Non-pigmented ciliary epithelial cell (primary cell): ENCODE data around the gene DDX24.

ENCODE experiments used
- DNase-seq: peaks from one replicate; pipeline ENCODE4 v3.0.0-alpha.2; 2010; ENCODE audit warnings: low read depth

DDX24 gene

GRCh38 chr14:94048691-94049624, 32.0 kb downstream of the DDX24 start:
- no peak for DNase-seq

- no peak for DNase-seq
These were observed 33.4 kb downstream of the DDX24 start for GRCh38 chr14:94047581-94047980.

GRCh38 chr14:94046696-94047250, 34.2 kb downstream of the DDX24 start:
- DNase-seq = no peak

- DNase-seq = no peak
These were observed 35.2 kb downstream of the DDX24 start for GRCh38 chr14:94045563-94046345.

- no peak for DNase-seq
These were observed 35.9 kb downstream of the DDX24 start for GRCh38 chr14:94045101-94045500.

- DNase-seq = no peak
These were observed 36.4 kb downstream of the DDX24 start for GRCh38 chr14:94044476-94045091.

GRCh38 chr14:94043756-94044475, 37.1 kb downstream of the DDX24 start:
- DNase-seq = no peak

- no peak for DNase-seq
These were observed 37.8 kb downstream of the DDX24 start for GRCh38 chr14:94043111-94043755.

- no peak for DNase-seq
These were observed 38.4 kb downstream of the DDX24 start for GRCh38 chr14:94042433-94043091.

GRCh38 chr14:94041551-94042346, 39.3 kb downstream of the DDX24 start:
- no peak for DNase-seq

GRCh38 chr14:94040796-94041195, 40.2 kb downstream of the DDX24 start:
- no peak for DNase-seq

GRCh38 chr14:94040247-94040646, 40.8 kb downstream of the DDX24 start:
- no peak for DNase-seq

GRCh38 chr14:94038921-94039629, 41.9 kb downstream of the DDX24 start:
- DNase-seq = no peak

- no peak for DNase-seq
These were observed 42.5 kb downstream of the DDX24 start for GRCh38 chr14:94038510-94038909.

- no peak for DNase-seq
These were observed 43.0 kb downstream of the DDX24 start for GRCh38 chr14:94037954-94038353.

GRCh38 chr14:94036313-94037167, 44.5 kb downstream of the DDX24 start:
- DNase-seq = no peak

GRCh38 chr14:94034886-94035285, 46.1 kb downstream of the DDX24 start:
- DNase-seq = no peak

- no peak for DNase-seq
These were observed 49.1 kb downstream of the DDX24 start for GRCh38 chr14:94031883-94032279.
